ENCODE measurements around the gene ZNF883. TPM values are rescaled to one million over a fixed set of nuclear protein-coding genes. Genes with fewer than 3 reads are reported as not detected.

ZNF883 gene
- total RNA-seq, 2 experiments from 2014 or later, result 1.1 to 1.5 TPM

- POLR2A ChIA-PET, result no interaction called here
- DNase-seq (no peak), ATAC-seq (ENCODE audit: low read depth) (no peak)
- no peak overlapping the region for H3K4me3 Mint-ChIP-seq
- H3K27me3 Mint-ChIP-seq, result peaks cover 4% of the 10 kb centered on the region
- H3K27ac Mint-ChIP-seq, result no peak overlapping the region
- H3K9me3 Mint-ChIP-seq, result peaks cover 7% of the 10 kb centered on the region
- H3K36me3 Mint-ChIP-seq, result no peaks in the 10 kb centered on the region
- H3K4me1 Mint-ChIP-seq, result no peaks in the 10 kb centered on the region
These were observed 41.1 kb downstream of the ZNF883 start for GRCh38 chr9:112970939-112971338.

- ATAC-seq (ENCODE audit: low read depth), result no peak
- Mint-ChIP-seq H3K4me1 (no peaks in the 10 kb centered on the region), H3K9me3 (peaks cover 7% of the 10 kb centered on the region), H3K4me3 (no peak overlapping the region), H3K27ac (no peak overlapping the region), H3K36me3 (no peaks in the 10 kb centered on the region), H3K27me3 (peaks cover 4% of the 10 kb centered on the region)
- DNase-seq, result no peak
- POLR2A ChIA-PET, result no interaction called here
These were observed 42.3 kb downstream of the ZNF883 start for GRCh38 chr9:112969730-112970129.

GRCh38 chr9:112955550-112955949, 56.4 kb downstream of the ZNF883 start:
- ATAC-seq (ENCODE audit: low read depth), result no peak
- Mint-ChIP-seq H3K4me1 (no peaks in the 10 kb centered on the region), H3K9me3 (peaks cover 4% of the 10 kb centered on the region), H3K4me3 (no peak overlapping the region), H3K27me3 (peaks cover 4% of the 10 kb centered on the region), H3K27ac (no peak overlapping the region), H3K36me3 (no peaks in the 10 kb centered on the region)
- POLR2A ChIA-PET, result no interaction called here
- no peak for DNase-seq

- Mint-ChIP-seq H3K4me3 (no peak overlapping the region), H3K27me3 (no peaks in the 10 kb centered on the region), H3K36me3 (no peaks in the 10 kb centered on the region), H3K9me3 (peaks cover 11% of the 10 kb centered on the region), H3K27ac (no peak overlapping the region), H3K4me1 (no peaks in the 10 kb centered on the region)
- ATAC-seq (ENCODE audit: low read depth) (no peak), DNase-seq (no peak)
- POLR2A ChIA-PET, result no interaction called here
These were observed 66.3 kb downstream of the ZNF883 start for GRCh38 chr9:112945620-112946208.

GRCh38 chr9:112939418-112939817, 72.6 kb downstream of the ZNF883 start:
- ATAC-seq (ENCODE audit: low read depth), result no peak
- H3K27me3 Mint-ChIP-seq, result peaks cover 6% of the 10 kb centered on the region
- no peak overlapping the region for H3K27ac Mint-ChIP-seq
- no peaks in the 10 kb centered on the region for H3K4me1 Mint-ChIP-seq
- no peak overlapping the region for H3K4me3 Mint-ChIP-seq
- no peaks in the 10 kb centered on the region for H3K9me3 Mint-ChIP-seq
- POLR2A ChIA-PET, result no interaction called here
- DNase-seq, result no peak
- no peaks in the 10 kb centered on the region for H3K36me3 Mint-ChIP-seq

- no peak overlapping the region for H3K4me3 Mint-ChIP-seq
- no peak for ATAC-seq (ENCODE audit: low read depth)
- H3K27ac Mint-ChIP-seq, result no peak overlapping the region
- DNase-seq, result no peak
- H3K36me3 Mint-ChIP-seq, result no peaks in the 10 kb centered on the region
- H3K4me1 Mint-ChIP-seq, result no peaks in the 10 kb centered on the region
- H3K9me3 Mint-ChIP-seq, result no peaks in the 10 kb centered on the region
- H3K27me3 Mint-ChIP-seq, result peaks cover 22% of the 10 kb centered on the region
- POLR2A ChIA-PET, result no interaction called here
These were observed 78.3 kb downstream of the ZNF883 start for GRCh38 chr9:112933696-112934095.

- no peak for ATAC-seq (ENCODE audit: low read depth)
- no peak overlapping the region for H3K27ac Mint-ChIP-seq
These were observed 86.8 kb downstream of the ZNF883 start for GRCh38 chr9:112925058-112925641.

GRCh38 chr9:112921549-112921948, 90.4 kb downstream of the ZNF883 start:
- Mint-ChIP-seq H3K4me3 (no peak overlapping the region), H3K27me3 (peaks cover 16% of the 10 kb centered on the region), H3K36me3 (no peaks in the 10 kb centered on the region), H3K9me3 (no peaks in the 10 kb centered on the region), H3K27ac (no peak overlapping the region), H3K4me1 (peaks cover 4% of the 10 kb centered on the region)
- DNase-seq (no peak), ATAC-seq (ENCODE audit: low read depth) (no peak)
- POLR2A ChIA-PET, result no interaction called here

More at GRCh38 chr9:112925058-112925641, 86.8 kb downstream of the ZNF883 start:
- Mint-ChIP-seq H3K4me1 (peaks cover 4% of the 10 kb centered on the region), H3K4me3 (no peak overlapping the region), H3K27me3 (peaks cover 17% of the 10 kb centered on the region), H3K36me3 (no peaks in the 10 kb centered on the region), H3K9me3 (no peaks in the 10 kb centered on the region)
- no peak for DNase-seq
- POLR2A ChIA-PET, result no interaction called here

- H3K4me3 Mint-ChIP-seq, result no peak overlapping the region
- peaks cover 11% of the 10 kb centered on the region for H3K27me3 Mint-ChIP-seq
- no peaks in the 10 kb centered on the region for H3K9me3 Mint-ChIP-seq
- no peak overlapping the region for H3K27ac Mint-ChIP-seq
- DNase-seq, result no peak
- H3K4me1 Mint-ChIP-seq, result peaks cover 4% of the 10 kb centered on the region
- no peaks in the 10 kb centered on the region for H3K36me3 Mint-ChIP-seq
- POLR2A ChIA-PET, result no interaction called here
- ATAC-seq (ENCODE audit: low read depth), result no peak
These were observed 94.0 kb downstream of the ZNF883 start for GRCh38 chr9:112917987-112918362.

GRCh38 chr9:112917047-112917986, 94.7 kb downstream of the ZNF883 start:
- Mint-ChIP-seq H3K4me3 (no peak overlapping the region), H3K9me3 (no peaks in the 10 kb centered on the region), H3K27me3 (peaks cover 9% of the 10 kb centered on the region), H3K27ac (no peak overlapping the region), H3K4me1 (peaks cover 4% of the 10 kb centered on the region), H3K36me3 (no peaks in the 10 kb centered on the region)
- DNase-seq, result no peak
- no peak for ATAC-seq (ENCODE audit: low read depth)
- POLR2A ChIA-PET, result no interaction called here

GRCh38 chr9:112914524-112914923, 97.5 kb downstream of the ZNF883 start:
- Mint-ChIP-seq H3K27ac (no peak overlapping the region), H3K4me1 (no peaks in the 10 kb centered on the region), H3K9me3 (no peaks in the 10 kb centered on the region), H3K4me3 (no peak overlapping the region), H3K27me3 (peaks cover 13% of the 10 kb centered on the region), H3K36me3 (no peaks in the 10 kb centered on the region)
- ATAC-seq (ENCODE audit: low read depth), result no peak
- POLR2A ChIA-PET, result no interaction called here
- DNase-seq, result no peak

- no peak overlapping the region for H3K27ac Mint-ChIP-seq
- H3K36me3 Mint-ChIP-seq, result no peaks in the 10 kb centered on the region
- no peak overlapping the region for H3K4me3 Mint-ChIP-seq
- DNase-seq, result no peak
- H3K9me3 Mint-ChIP-seq, result no peaks in the 10 kb centered on the region
- ATAC-seq (ENCODE audit: low read depth), result no peak
- peaks cover 12% of the 10 kb centered on the region for H3K27me3 Mint-ChIP-seq
- POLR2A ChIA-PET, result no interaction called here
- H3K4me1 Mint-ChIP-seq, result no peaks in the 10 kb centered on the region
These were observed 98.7 kb downstream of the ZNF883 start for GRCh38 chr9:112913326-112913725.

- DNase-seq (no peak), ATAC-seq (ENCODE audit: low read depth) (no peak)
- Mint-ChIP-seq H3K27me3 (peaks cover 14% of the 10 kb centered on the region), H3K36me3 (no peaks in the 10 kb centered on the region), H3K9me3 (no peaks in the 10 kb centered on the region), H3K4me3 (no peak overlapping the region), H3K4me1 (no peaks in the 10 kb centered on the region), H3K27ac (no peak overlapping the region)
- POLR2A ChIA-PET, result no interaction called here
These were observed 99.4 kb downstream of the ZNF883 start for GRCh38 chr9:112912636-112913035.

GRCh38 chr9:112911736-112912135, 100.3 kb downstream of the ZNF883 start:
- H3K4me3 Mint-ChIP-seq, result no peak overlapping the region
- no peaks in the 10 kb centered on the region for H3K4me1 Mint-ChIP-seq
- POLR2A ChIA-PET, result no interaction called here
- ATAC-seq (ENCODE audit: low read depth), result no peak
- H3K27ac Mint-ChIP-seq, result no peak overlapping the region
- DNase-seq, result no peak
- H3K27me3 Mint-ChIP-seq, result peaks cover 15% of the 10 kb centered on the region
- H3K9me3 Mint-ChIP-seq, result no peaks in the 10 kb centered on the region
- no peaks in the 10 kb centered on the region for H3K36me3 Mint-ChIP-seq

Measured in activated naive CD8-positive, alpha-beta T cell treated with anti-CD3 and anti-CD28 coated beads, Interleukin-2, amount 10 ng/mL, durations not matched to agents 7 days and 5 days (primary cell).